OCI-LY1 (cell line): ENCODE measurements around the gene LRMDA.

Experiments
- H2AFZ ChIP-seq: fragments of 200-600 bp; sonication (generic), shearing (Covaris generic); 2 replicates; pipeline ENCODE4 v1.6.0; 2014; ENCODE audit warnings: antibody characterized with exemption, mild to moderate bottlenecking, low read length
- H3F3A ChIP-seq: fragments of 200-600 bp; sonication (generic), shearing (Covaris generic); 2 replicates; pipeline ENCODE4 v1.6.0; 2014; ENCODE audit warnings: mild to moderate bottlenecking, antibody characterized with exemption, low read length, moderate library complexity; ENCODE audit not compliant: insufficient read depth
- H3K27ac ChIP-seq: fragments of 200-600 bp; sonication (generic); 2 replicates; pipeline ENCODE4 v1.5.1; 2014; ENCODE audit warnings: low read length, mixed run types, mild to moderate bottlenecking, low read depth; ENCODE audit not compliant: poor library complexity, severe bottlenecking
- H3K27me3 ChIP-seq: fragments of 200-600 bp; sonication (generic); 2 replicates; pipeline ENCODE4 v1.6.0; 2014; ENCODE audit warnings: antibody characterized with exemption, mild to moderate bottlenecking, low read length, moderate library complexity; ENCODE audit not compliant: insufficient read depth
- H3K36me3 ChIP-seq: fragments of 200-600 bp; sonication (generic); 2 replicates; pipeline ENCODE4 v1.6.1; 2014; ENCODE audit warnings: mild to moderate bottlenecking, antibody characterized with exemption, low read length, moderate library complexity, mixed read lengths; ENCODE audit not compliant: insufficient read depth
- H3K4me1 ChIP-seq: fragments of 200-600 bp; sonication (generic); 2 replicates; pipeline ENCODE4 v1.5.1; 2014; ENCODE audit warnings: mild to moderate bottlenecking, low read length, moderate library complexity; ENCODE audit not compliant: insufficient read depth, severe bottlenecking
- H3K4me2 ChIP-seq: fragments of 200-600 bp; sonication (generic), shearing (Covaris generic); 2 replicates; pipeline ENCODE4 v1.6.1; 2014; ENCODE audit warnings: low read length
- H3K4me3 ChIP-seq: fragments of 200-600 bp; sonication (generic); 2 replicates; pipeline ENCODE4 v1.5.1; 2014; ENCODE audit warnings: low read length, low read depth, mild to moderate bottlenecking, mixed read lengths; ENCODE audit not compliant: poor library complexity, severe bottlenecking
- H3K79me2 ChIP-seq: fragments of 200-600 bp; shearing (Covaris generic); 2 replicates; pipeline ENCODE4 v1.6.1; 2016; ENCODE audit warnings: mixed run types, low read length, mixed read lengths; ENCODE audit not compliant: insufficient read depth
- H3K9ac ChIP-seq: fragments of 200-600 bp; sonication (generic), shearing (Covaris generic); 2 replicates; pipeline ENCODE4 v1.6.1; 2014; ENCODE audit warnings: mild to moderate bottlenecking, low read length, mixed read lengths
- H3K9me2 ChIP-seq: fragments of 200-600 bp; sonication (generic), shearing (Covaris generic); 2 replicates; pipeline ENCODE4 v1.6.1; 2014; ENCODE audit warnings: low read depth, mild to moderate bottlenecking, low read length, mixed read lengths
- H3K9me3 ChIP-seq: fragments of 200-600 bp; shearing (Covaris generic); 2 replicates; pipeline ENCODE4 v1.6.1; 2014; ENCODE audit warnings: low read length, mixed read lengths
- H4K20me1 ChIP-seq: fragments of 200-600 bp; sonication (generic), shearing (Covaris generic); 2 replicates; pipeline ENCODE4 v1.6.0; 2016; ENCODE audit warnings: mild to moderate bottlenecking, low read length; ENCODE audit not compliant: insufficient read depth
- CTCF ChIP-seq: fragments of 200-600 bp; sonication (generic), shearing (Covaris generic); IDR thresholded peaks from 2 replicates; pipeline ENCODE4 v1.5.1; 2017; ENCODE audit warnings: mild to moderate bottlenecking, antibody characterized with exemption, low read length, moderate library complexity, mixed read lengths
- EZH2 ChIP-seq: fragments of 200-600 bp; sonication (generic), shearing (Covaris generic); IDR thresholded peaks from 2 replicates; pipeline ENCODE4 v1.8.0; 2017; ENCODE audit warnings: borderline replicate concordance, mixed run types, mild to moderate bottlenecking, antibody characterized with exemption, low read length, moderate library complexity, mixed read lengths

LRMDA gene

GRCh38 chr10:75705426-75705825, 274.0 kb downstream of the LRMDA start:
- Histone ChIP-seq H3K4me2 (no peak overlapping the region), H3K9me3 (no peaks in the 10 kb centered on the region), H3K9me2 (no peaks in the 10 kb centered on the region), H3K36me3 (no peaks in the 10 kb centered on the region), H3K4me1 (no peaks in the 10 kb centered on the region), H3K27me3 (no peaks in the 10 kb centered on the region), H3K27ac (no peak overlapping the region), H3K9ac (no peak overlapping the region), H3K79me2 (no peaks in the 10 kb centered on the region), H4K20me1 (no peaks in the 10 kb centered on the region), H2AFZ (no peak overlapping the region), H3F3A (no peaks in the 10 kb centered on the region), H3K4me3 (no peak overlapping the region)
- TF ChIP-seq CTCF (no peak), EZH2 (no peak)

GRCh38 chr10:75707080-75707840, 275.8 kb downstream of the LRMDA start:
- Histone ChIP-seq H2AFZ (no peak overlapping the region), H3K36me3 (no peaks in the 10 kb centered on the region), H3K27ac (no peak overlapping the region), H3K9me3 (no peaks in the 10 kb centered on the region), H3F3A (no peaks in the 10 kb centered on the region), H3K9me2 (no peaks in the 10 kb centered on the region), H3K4me1 (no peaks in the 10 kb centered on the region), H4K20me1 (no peaks in the 10 kb centered on the region), H3K4me3 (no peak overlapping the region), H3K9ac (no peak overlapping the region), H3K79me2 (no peaks in the 10 kb centered on the region), H3K4me2 (no peak overlapping the region), H3K27me3 (no peaks in the 10 kb centered on the region)
- TF ChIP-seq EZH2 (no peak), CTCF (no peak)

- Histone ChIP-seq H3K36me3 (no peaks in the 10 kb centered on the region), H3K4me3 (no peak overlapping the region), H3K4me1 (no peaks in the 10 kb centered on the region), H3K27ac (no peak overlapping the region), H2AFZ (no peak overlapping the region), H3K9ac (no peak overlapping the region), H3K9me3 (no peaks in the 10 kb centered on the region), H3K27me3 (no peaks in the 10 kb centered on the region), H3K9me2 (no peaks in the 10 kb centered on the region), H4K20me1 (no peaks in the 10 kb centered on the region), H3K79me2 (no peaks in the 10 kb centered on the region), H3F3A (no peaks in the 10 kb centered on the region), H3K4me2 (no peak overlapping the region)
- TF ChIP-seq CTCF (no peak), EZH2 (no peak)
Measured at GRCh38 chr10:75708060-75708459, 276.6 kb downstream of the LRMDA start.
